ENCODE measurements around the gene FDX1.

Gene FDX1

GRCh38 chr11:110470716-110471115, 41.0 kb downstream of the FDX1 start:
- Histone ChIP-seq H3K14ac (ENCODE audit: low read length) (no peak overlapping the region), H4K8ac (ENCODE audit: low read depth, low read length) (no peak overlapping the region), H2BK120ac (ENCODE audit: low read depth, low read length) (no peak overlapping the region), H2BK12ac (ENCODE audit: low read length) (no peak overlapping the region), H3K18ac (ENCODE audit: low read length) (no peak overlapping the region), H3K4me3 (ENCODE audit: low read length in 2 of 2) (no peak overlapping the region), H3K79me1 (ENCODE audit: low read depth, low read length) (no peaks in the 10 kb centered on the region), H3K4ac (ENCODE audit: low read length) (no peak overlapping the region), H3K27ac (replicated peaks; ENCODE audit: low read length) (no peak overlapping the region), H3K36me3 (replicated peaks in 1 of 2; ENCODE audit: control insufficient read depth in 2 of 2, insufficient read depth in 2 of 2, low read length in 2 of 2) (peaks cover 0 to 2% of the 10 kb centered on the region in 2 donors), H3K23ac (ENCODE audit: low read depth, low read length, poor library complexity) (no peak overlapping the region), H2BK15ac (ENCODE audit: low read length) (no peak overlapping the region), H2BK5ac (ENCODE audit: low read length) (no peak overlapping the region), H2AK5ac (ENCODE audit: low read depth, low read length) (no peak overlapping the region), H3K9me3 (replicated peaks in 1 of 2; ENCODE audit: control insufficient read depth in 2 of 2, insufficient read depth in 1 of 2, low read depth in 1 of 2, low read length in 2 of 2) (no peaks in the 10 kb centered on the region), H4K91ac (ENCODE audit: low read depth, low read length, poor library complexity) (no peak overlapping the region), H3K4me2 (ENCODE audit: insufficient read depth, low read length, poor library complexity, severe bottlenecking) (no peak overlapping the region), H3K27me3 (ENCODE audit: control insufficient read depth in 3 of 3, insufficient read depth in 3 of 3, low read depth in 1 of 3, low read length in 3 of 3) (no peaks in the 10 kb centered on the region), H3K4me1 (ENCODE audit: control insufficient read depth in 2 of 2, insufficient read depth in 1 of 2, low read depth in 1 of 2, low read length in 2 of 2) (no peaks in the 10 kb centered on the region), H2AFZ (ENCODE audit: low read length) (no peak overlapping the region), H3K9ac (ENCODE audit: low read depth, low read length, poor library complexity) (no peak overlapping the region)
- DNase-seq (ENCODE audit: low spot score): no peak
- no CpG with 5 or more reads among the region's 2 CpGs for WGBS, 2 donors (ENCODE audit: extremely low coverage in 2 of 2, insufficient read length in 2 of 2, insufficient replicate concordance in 1 of 2)

- H3K27me3 ChIP-seq (ENCODE audit: control insufficient read depth in 3 of 3, insufficient read depth in 3 of 3, low read depth in 1 of 3, low read length in 3 of 3): no peaks in the 10 kb centered on the region
- H3K23ac ChIP-seq (ENCODE audit: low read depth, low read length, poor library complexity): no peak overlapping the region
- H3K27ac ChIP-seq (replicated peaks; ENCODE audit: low read length): no peak overlapping the region
- no peak overlapping the region for H2BK12ac ChIP-seq (ENCODE audit: low read length)
- no peaks in the 10 kb centered on the region for H3K9me3 ChIP-seq (replicated peaks in 1 of 2; ENCODE audit: control insufficient read depth in 2 of 2, insufficient read depth in 1 of 2, low read depth in 1 of 2, low read length in 2 of 2)
- no CpG with 5 or more reads among the region's 1 CpG for WGBS, 2 donors (ENCODE audit: extremely low coverage in 2 of 2, insufficient read length in 2 of 2, insufficient replicate concordance in 1 of 2)
- no peak overlapping the region for H3K9ac ChIP-seq (ENCODE audit: low read depth, low read length, poor library complexity)
- no peak overlapping the region for H2BK15ac ChIP-seq (ENCODE audit: low read length)
- no peak for DNase-seq (ENCODE audit: low spot score)
- no peak overlapping the region for H3K14ac ChIP-seq (ENCODE audit: low read length)
- H3K4me3 ChIP-seq (ENCODE audit: low read length in 2 of 2): no peak overlapping the region
- H4K8ac ChIP-seq (ENCODE audit: low read depth, low read length): no peak overlapping the region
- H3K4me2 ChIP-seq (ENCODE audit: insufficient read depth, low read length, poor library complexity, severe bottlenecking): no peak overlapping the region
- H3K4me1 ChIP-seq (ENCODE audit: control insufficient read depth in 2 of 2, insufficient read depth in 1 of 2, low read depth in 1 of 2, low read length in 2 of 2): no peaks in the 10 kb centered on the region
- no peak overlapping the region for H2BK5ac ChIP-seq (ENCODE audit: low read length)
- H3K36me3 ChIP-seq (replicated peaks in 1 of 2; ENCODE audit: control insufficient read depth in 2 of 2, insufficient read depth in 2 of 2, low read length in 2 of 2): peaks cover 0 to 2% of the 10 kb centered on the region in 2 donors
- no peak overlapping the region for H2AFZ ChIP-seq (ENCODE audit: low read length)
- H4K91ac ChIP-seq (ENCODE audit: low read depth, low read length, poor library complexity): no peak overlapping the region
- no peak overlapping the region for H3K18ac ChIP-seq (ENCODE audit: low read length)
- H3K79me1 ChIP-seq (ENCODE audit: low read depth, low read length): no peaks in the 10 kb centered on the region
- no peak overlapping the region for H3K4ac ChIP-seq (ENCODE audit: low read length)
- H2AK5ac ChIP-seq (ENCODE audit: low read depth, low read length): no peak overlapping the region
- H2BK120ac ChIP-seq (ENCODE audit: low read depth, low read length): no peak overlapping the region
Observed at GRCh38 chr11:110471371-110471770, 41.6 kb downstream of the FDX1 start.

- no peak overlapping the region for H2AFZ ChIP-seq (ENCODE audit: low read length)
- no peak overlapping the region for H3K4me3 ChIP-seq (ENCODE audit: low read length in 2 of 2)
- H3K14ac ChIP-seq (ENCODE audit: low read length): no peak overlapping the region
- H3K4ac ChIP-seq (ENCODE audit: low read length): no peak overlapping the region
- H3K4me2 ChIP-seq (ENCODE audit: insufficient read depth, low read length, poor library complexity, severe bottlenecking): no peak overlapping the region
- H3K79me1 ChIP-seq (ENCODE audit: low read depth, low read length): no peaks in the 10 kb centered on the region
- H2AK5ac ChIP-seq (ENCODE audit: low read depth, low read length): no peak overlapping the region
- H4K91ac ChIP-seq (ENCODE audit: low read depth, low read length, poor library complexity): no peak overlapping the region
- no peak overlapping the region for H3K9ac ChIP-seq (ENCODE audit: low read depth, low read length, poor library complexity)
- H4K8ac ChIP-seq (ENCODE audit: low read depth, low read length): no peak overlapping the region
- H2BK12ac ChIP-seq (ENCODE audit: low read length): no peak overlapping the region
- H2BK15ac ChIP-seq (ENCODE audit: low read length): no peak overlapping the region
- no peaks in the 10 kb centered on the region for H3K27me3 ChIP-seq (ENCODE audit: control insufficient read depth in 3 of 3, insufficient read depth in 3 of 3, low read depth in 1 of 3, low read length in 3 of 3)
- no peak overlapping the region for H3K23ac ChIP-seq (ENCODE audit: low read depth, low read length, poor library complexity)
- no peaks in the 10 kb centered on the region for H3K9me3 ChIP-seq (replicated peaks in 1 of 2; ENCODE audit: control insufficient read depth in 2 of 2, insufficient read depth in 1 of 2, low read depth in 1 of 2, low read length in 2 of 2)
- no peak for DNase-seq (ENCODE audit: low spot score)
- no peak overlapping the region for H3K18ac ChIP-seq (ENCODE audit: low read length)
- H3K4me1 ChIP-seq (ENCODE audit: control insufficient read depth in 2 of 2, insufficient read depth in 1 of 2, low read depth in 1 of 2, low read length in 2 of 2): no peaks in the 10 kb centered on the region
- no peak overlapping the region for H2BK5ac ChIP-seq (ENCODE audit: low read length)
- no peak overlapping the region for H2BK120ac ChIP-seq (ENCODE audit: low read depth, low read length)
- H3K36me3 ChIP-seq (replicated peaks in 1 of 2; ENCODE audit: control insufficient read depth in 2 of 2, insufficient read depth in 2 of 2, low read length in 2 of 2): no peaks in the 10 kb centered on the region
- no peak overlapping the region for H3K27ac ChIP-seq (replicated peaks; ENCODE audit: low read length)
- WGBS, 2 donors (ENCODE audit: extremely low coverage in 2 of 2, insufficient read length in 2 of 2, insufficient replicate concordance in 1 of 2): no CpG with 5 or more reads among the region's 1 CpG
Observed at GRCh38 chr11:110472858-110473257, 43.1 kb downstream of the FDX1 start.

GRCh38 chr11:110473706-110474105, 44.0 kb downstream of the FDX1 start:
- no peak overlapping the region for H3K4me2 ChIP-seq (ENCODE audit: insufficient read depth, low read length, poor library complexity, severe bottlenecking)
- H3K9me3 ChIP-seq (replicated peaks in 1 of 2; ENCODE audit: control insufficient read depth in 2 of 2, insufficient read depth in 1 of 2, low read depth in 1 of 2, low read length in 2 of 2): no peaks in the 10 kb centered on the region
- no peak overlapping the region for H4K91ac ChIP-seq (ENCODE audit: low read depth, low read length, poor library complexity)
- no peak overlapping the region for H3K4ac ChIP-seq (ENCODE audit: low read length)
- DNase-seq (ENCODE audit: low spot score): no peak
- H2BK120ac ChIP-seq (ENCODE audit: low read depth, low read length): no peak overlapping the region
- no peak overlapping the region for H3K14ac ChIP-seq (ENCODE audit: low read length)
- H3K18ac ChIP-seq (ENCODE audit: low read length): no peak overlapping the region
- no peak overlapping the region for H2BK15ac ChIP-seq (ENCODE audit: low read length)
- no CpG with 5 or more reads among the region's 7 CpGs for WGBS, 2 donors (ENCODE audit: extremely low coverage in 2 of 2, insufficient read length in 2 of 2, insufficient replicate concordance in 1 of 2)
- H2AK5ac ChIP-seq (ENCODE audit: low read depth, low read length): no peak overlapping the region
- H3K27ac ChIP-seq (replicated peaks; ENCODE audit: low read length): no peak overlapping the region
- no peak overlapping the region for H4K8ac ChIP-seq (ENCODE audit: low read depth, low read length)
- no peak overlapping the region for H2BK5ac ChIP-seq (ENCODE audit: low read length)
- H3K23ac ChIP-seq (ENCODE audit: low read depth, low read length, poor library complexity): no peak overlapping the region
- H3K27me3 ChIP-seq (ENCODE audit: control insufficient read depth in 3 of 3, insufficient read depth in 3 of 3, low read depth in 1 of 3, low read length in 3 of 3): no peaks in the 10 kb centered on the region
- no peaks in the 10 kb centered on the region for H3K36me3 ChIP-seq (replicated peaks in 1 of 2; ENCODE audit: control insufficient read depth in 2 of 2, insufficient read depth in 2 of 2, low read length in 2 of 2)
- no peak overlapping the region for H2AFZ ChIP-seq (ENCODE audit: low read length)
- H3K4me3 ChIP-seq (ENCODE audit: low read length in 2 of 2): no peak overlapping the region
- no peak overlapping the region for H2BK12ac ChIP-seq (ENCODE audit: low read length)
- H3K9ac ChIP-seq (ENCODE audit: low read depth, low read length, poor library complexity): no peak overlapping the region
- H3K79me1 ChIP-seq (ENCODE audit: low read depth, low read length): no peaks in the 10 kb centered on the region
- no peaks in the 10 kb centered on the region for H3K4me1 ChIP-seq (ENCODE audit: control insufficient read depth in 2 of 2, insufficient read depth in 1 of 2, low read depth in 1 of 2, low read length in 2 of 2)

Measured in neuronal stem cell (in vitro differentiated cells).